ENCODE results near the gene ACP7.

GRCh38 chr19:39154100-39154628 lies 70.0 kb downstream of the ACP7 start:
- no peak for TF ChIP-seq POLR2AphosphoS5 (IDR thresholded peaks at IDR 0.05)
- no peak for TF ChIP-seq CTCF (IDR thresholded peaks at IDR 0.05)
- TF ChIP-seq EP300 (IDR thresholded peaks at IDR 0.05), result no peak

Measured in esophagus muscularis mucosa (tissue), 4 donors.